ENCODE results near the gene EEF1AKMT3. TPM values are rescaled to one million over a fixed set of nuclear protein-coding genes. Genes with fewer than 3 reads are reported as not detected.

EEF1AKMT3 gene
- total RNA-seq, result 4.7 and 6.9 TPM in 2 replicates

DNA sequence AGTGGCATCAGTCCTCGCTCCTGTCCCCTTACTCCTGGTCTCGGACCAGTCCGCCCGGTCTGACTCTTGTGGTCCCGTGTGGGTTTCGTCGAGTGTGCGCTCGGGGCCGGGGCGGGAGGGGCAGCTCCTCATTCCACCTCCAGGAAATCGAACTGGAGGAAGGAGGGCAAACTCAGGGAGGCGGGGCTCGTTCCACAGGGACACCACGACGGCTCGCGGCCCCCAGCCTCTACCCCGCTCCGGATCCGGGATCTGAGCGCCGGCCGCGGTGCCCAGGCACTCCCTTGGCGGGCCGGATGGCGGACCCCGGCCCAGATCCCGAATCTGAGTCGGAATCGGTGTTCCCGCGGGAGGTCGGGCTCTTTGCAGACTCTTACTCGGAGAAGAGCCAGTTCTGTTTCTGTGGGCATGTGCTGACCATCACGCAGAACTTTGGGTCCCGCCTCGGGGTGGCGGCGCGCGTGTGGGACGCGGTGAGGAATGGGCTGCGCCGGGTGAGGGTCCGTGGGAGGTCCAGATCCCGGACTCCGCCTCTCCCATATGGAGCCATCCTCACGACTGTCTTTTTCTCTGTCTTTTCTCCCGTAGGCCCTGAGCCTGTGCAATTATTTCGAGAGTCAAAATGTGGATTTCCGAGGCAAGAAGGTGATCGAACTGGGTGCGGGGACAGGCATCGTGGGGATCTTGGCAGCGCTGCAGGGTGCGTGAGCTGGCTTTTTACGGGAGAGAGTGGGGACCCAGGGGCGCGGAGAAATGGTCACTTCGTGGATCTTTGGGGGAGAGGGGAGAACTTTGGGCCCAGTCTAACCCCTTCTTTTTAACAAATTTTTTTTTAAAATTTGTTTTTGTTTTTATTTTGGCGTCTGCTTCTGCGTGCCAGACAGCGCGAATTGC, at the start of gene EEF1AKMT3:
Gene EEF1AKMT3, plus strand, starts transcription at position 186 of the 894 bp plus-strand sequence. Its CDS starts 111 bp downstream, at position 297.
- DNase-seq (ENCODE audit: extremely low read depth, low read depth, low spot score), result no peak

GRCh38 chr12:57722716-57723629, 49.4 kb upstream of the EEF1AKMT3 start:
- DNase-seq (ENCODE audit: extremely low read depth, low read depth, low spot score), result no peak

DNA sequence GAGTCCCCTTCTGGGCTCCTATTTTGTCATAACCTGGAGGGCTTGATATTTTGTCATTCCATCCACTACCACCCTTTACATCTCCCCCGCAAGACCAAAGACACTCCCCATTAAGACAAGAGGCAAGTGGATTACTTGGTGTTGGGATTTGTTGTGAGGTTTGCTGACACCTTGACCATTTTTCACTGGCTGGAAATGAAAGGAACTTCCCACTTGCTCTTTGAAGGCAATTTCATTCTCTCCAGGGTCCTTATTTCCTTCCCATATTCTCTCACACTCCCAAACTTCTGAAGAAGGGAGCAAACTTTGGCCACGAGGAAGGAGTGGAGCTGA, 48.8 kb upstream of the EEF1AKMT3 start:
- no peak for DNase-seq (ENCODE audit: extremely low read depth, low read depth, low spot score)

DNA sequence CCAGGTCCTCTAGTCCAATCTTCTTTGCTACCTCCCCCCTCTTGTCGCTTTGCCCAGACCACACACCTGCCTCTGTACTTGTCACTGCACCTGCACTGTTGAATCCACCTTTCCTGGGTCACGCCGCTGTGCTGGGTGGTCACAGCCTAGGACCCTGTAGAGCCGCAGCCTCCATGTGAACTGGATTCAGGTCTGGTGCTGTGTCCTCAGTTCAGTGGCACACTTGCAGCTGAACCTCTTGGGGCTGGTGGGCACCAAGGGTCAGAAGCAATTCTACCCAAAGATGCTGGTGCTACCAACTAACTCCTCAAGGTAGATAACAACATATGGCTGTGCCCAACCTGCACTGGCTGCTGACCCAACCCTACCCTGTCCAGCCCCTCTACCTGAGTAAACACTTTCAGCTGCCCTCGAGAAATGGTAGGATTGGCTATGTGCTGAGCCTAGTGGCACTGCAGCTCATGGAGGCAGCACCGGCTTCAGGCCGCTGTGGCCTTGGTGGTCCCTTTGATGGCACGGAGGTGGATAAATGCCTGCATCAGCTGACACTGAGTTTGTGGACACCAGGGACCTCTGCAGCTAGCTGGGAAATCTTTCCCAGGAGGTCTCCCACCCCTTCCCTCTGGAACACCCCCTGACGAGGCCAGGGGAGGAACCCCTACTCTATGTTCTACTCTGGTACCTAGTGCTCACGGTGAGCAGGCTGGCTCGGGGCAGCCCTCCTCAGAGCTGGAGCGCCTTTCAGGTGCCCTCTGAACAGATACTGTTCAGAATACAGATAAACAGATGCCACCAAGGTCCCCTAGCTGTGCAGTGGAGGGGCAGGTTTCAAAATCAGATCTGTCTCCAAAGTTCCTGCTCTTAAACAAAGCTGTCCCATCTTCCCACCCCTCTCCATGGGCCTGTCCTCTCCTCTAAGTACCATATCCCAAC, 48.1 kb upstream of the EEF1AKMT3 start:
- DNase-seq (ENCODE audit: extremely low read depth, low read depth, low spot score), result no peak

DNA sequence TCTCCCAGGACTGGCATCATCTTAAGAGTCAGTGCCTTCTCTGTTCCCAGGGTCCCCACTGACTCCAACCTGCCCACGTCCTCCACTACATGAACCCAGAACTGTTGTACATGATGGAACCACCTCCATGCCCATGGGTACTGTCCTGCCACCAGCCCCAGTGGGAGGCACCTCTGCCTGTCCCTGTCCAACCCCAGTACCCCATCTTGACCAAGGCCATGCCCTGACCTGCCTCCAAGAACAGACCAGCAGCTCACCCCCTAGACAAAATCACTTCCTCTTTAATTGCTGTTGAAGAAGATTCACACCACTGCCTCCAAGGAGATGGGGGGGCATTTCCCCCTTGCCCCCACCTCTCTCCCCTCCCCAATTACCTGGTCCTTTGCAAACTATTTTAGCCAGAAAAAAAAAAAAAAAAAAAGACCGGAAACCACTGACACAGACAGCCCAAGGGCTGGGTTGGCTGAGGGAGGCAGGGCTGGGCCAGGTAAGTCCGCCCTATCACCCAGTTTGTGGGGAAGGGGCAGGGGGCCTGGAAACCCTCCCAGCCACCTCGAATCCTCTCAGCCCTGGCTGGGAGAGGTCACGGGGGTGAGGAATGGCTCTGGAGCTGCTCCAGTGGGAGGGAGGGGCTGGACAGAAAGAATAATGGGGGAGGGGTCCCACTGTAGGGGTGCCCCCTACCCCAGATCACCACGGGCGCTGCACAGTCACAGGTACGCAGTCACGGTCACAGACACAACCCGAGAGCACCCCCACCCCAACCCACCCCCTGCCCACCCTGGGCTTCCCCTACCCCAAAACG, 47.3 kb upstream of the EEF1AKMT3 start:
- no peak for DNase-seq (ENCODE audit: extremely low read depth, low read depth, low spot score)

DNA sequence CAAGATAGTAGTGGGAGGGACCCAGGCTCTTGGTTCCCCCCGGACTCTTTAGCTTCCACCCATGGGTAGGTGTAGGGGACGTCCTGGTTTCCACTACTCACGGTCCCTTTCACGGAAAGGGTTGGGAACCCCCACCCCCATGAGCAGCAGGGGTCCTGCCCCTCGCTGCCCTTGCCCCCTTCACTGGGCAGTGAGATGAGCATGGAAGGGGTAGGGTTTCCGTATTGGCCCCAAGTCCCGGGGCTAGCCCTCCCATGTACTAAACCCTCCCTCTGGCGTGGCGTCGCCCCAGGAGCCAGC, 46.6 kb upstream of the EEF1AKMT3 start:
- DNase-seq (ENCODE audit: extremely low read depth, low read depth, low spot score), result no peak

DNA sequence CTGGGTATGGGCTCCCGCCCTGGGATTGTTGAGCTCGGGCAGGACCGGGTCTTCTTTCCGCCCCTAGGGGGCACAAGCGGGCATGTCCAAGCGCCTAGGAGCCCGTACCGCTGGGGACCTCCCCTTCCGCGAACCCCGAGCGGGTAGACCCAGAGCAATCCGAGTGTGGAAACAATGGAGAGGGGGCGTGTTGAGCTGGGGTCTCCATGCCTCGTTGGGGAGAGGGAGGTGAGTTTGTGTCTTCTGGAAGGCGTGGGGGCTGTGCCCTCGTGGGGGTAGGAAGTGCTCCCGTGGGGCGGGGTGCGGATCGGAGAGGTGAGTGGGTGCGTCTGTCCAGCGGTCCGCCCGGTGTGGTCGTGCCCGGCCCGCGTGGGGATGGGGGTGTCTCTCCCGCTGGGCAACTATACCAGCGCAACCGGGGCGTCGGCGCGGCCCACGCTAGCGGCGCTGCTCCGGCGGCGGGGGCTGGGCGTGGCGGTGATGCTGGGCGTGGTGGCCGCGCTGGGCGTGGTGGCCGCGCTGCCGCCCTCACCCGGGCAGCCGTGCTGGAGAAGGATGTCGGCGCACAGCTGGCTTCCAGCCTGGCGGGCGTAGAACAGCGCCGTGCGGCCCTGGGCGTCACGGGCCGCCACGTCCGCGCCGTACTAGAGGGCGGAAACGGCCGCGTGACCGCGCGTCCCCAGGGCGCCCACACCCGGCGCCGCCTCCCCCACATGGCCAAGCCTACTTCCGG, 46.1 kb upstream of the EEF1AKMT3 start:
- no peak for DNase-seq (ENCODE audit: extremely low read depth, low read depth, low spot score)

GRCh38 chr12:57726884-57727757, 45.3 kb upstream of the EEF1AKMT3 start:
- DNase-seq (ENCODE audit: extremely low read depth, low read depth, low spot score), result no peak

DNA sequence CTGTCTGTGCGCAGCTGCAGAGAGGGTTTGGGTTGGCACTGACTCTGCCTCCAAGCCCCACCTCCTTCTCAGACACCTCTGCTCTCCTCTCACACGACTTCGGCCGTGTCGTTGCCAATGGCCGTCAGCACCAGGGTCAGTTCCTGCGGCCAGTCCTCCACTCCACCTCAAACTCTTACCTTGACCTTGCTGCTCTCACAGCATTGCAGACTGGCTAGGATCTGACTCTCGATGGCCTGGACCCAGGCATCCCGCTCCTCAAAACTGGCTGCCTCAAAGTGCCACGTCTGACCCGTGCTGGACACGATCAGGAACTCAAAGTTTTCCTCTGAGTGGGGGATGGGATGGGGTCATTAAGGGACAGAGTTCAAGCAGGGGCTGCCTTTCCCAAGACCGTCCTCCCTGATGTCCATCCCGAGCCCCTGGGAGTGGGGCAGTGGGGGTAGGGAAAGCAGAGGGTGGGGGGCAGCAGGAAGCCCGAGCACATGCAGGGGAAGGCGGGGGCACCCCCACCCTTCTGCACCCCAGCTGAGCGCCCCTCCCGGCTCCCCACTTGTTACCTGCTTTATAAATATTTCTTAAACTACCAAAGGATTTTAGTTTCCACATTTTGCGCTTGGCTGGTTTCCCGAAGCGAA, 44.5 kb upstream of the EEF1AKMT3 start:
- no peak for DNase-seq (ENCODE audit: extremely low read depth, low read depth, low spot score)

GRCh38 chr12:57729321-57729844, 43.0 kb upstream of the EEF1AKMT3 start:
- no peak for DNase-seq (ENCODE audit: extremely low read depth, low read depth, low spot score)

DNA sequence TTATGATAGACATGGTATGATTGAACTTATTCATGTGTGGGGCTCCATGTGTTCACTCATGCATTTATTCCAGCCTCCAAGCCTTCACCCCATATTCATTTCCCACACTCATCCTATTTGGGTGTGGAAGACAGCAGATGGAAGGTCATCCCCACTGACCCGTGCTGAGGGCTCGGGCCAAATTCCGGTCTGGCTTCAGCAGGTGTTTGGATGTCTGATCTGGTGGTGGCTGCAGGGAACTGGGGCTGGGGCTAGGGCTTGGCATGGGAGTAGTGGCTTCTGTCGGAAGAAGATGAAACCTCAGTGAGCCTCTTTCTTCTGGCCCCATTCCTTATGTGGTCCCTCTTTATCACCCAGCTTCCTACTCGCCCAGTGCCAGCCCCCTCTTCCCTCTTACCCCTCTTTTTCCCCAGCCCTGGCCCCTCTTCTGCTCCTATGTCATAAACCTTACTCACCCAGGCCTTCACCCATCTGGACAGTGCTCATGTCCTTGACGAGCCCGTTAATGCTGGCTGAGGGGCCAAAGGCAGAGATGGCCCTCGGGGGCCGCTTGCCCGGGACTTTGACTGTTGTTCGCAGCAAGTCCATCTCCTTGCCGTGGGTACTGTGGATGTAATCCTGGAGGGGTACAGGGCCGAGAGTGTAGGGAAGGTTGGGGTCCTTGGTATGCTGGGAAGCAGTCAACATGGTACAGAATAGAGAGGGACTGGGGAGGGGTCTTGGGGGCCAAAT, 41.9 kb upstream of the EEF1AKMT3 start:
- no peak for DNase-seq (ENCODE audit: extremely low read depth, low read depth, low spot score)

GRCh38 chr12:57731411-57732080, 40.9 kb upstream of the EEF1AKMT3 start:
- no peak for DNase-seq (ENCODE audit: extremely low read depth, low read depth, low spot score)

DNA sequence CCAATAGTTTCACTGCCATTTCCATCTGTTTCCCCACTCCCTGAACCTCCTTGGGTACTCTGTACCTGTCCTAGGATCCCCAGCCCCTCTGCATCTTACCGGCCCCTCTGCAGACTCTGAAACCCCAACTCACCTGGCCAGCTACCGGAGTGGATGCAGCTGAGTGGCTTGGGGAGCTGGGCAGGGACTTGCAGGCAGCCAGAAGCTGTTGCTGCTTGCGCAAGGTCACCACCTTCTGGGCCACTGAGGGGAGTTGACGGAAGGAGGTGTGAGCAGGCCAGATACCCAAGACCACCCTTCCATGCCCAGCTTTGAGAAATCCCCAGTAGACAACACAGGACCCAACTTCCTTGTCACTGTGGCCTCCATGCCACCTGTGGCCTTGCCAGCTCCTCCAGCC, 40.1 kb upstream of the EEF1AKMT3 start:
- DNase-seq (ENCODE audit: extremely low read depth, low read depth, low spot score), result no peak

DNA sequence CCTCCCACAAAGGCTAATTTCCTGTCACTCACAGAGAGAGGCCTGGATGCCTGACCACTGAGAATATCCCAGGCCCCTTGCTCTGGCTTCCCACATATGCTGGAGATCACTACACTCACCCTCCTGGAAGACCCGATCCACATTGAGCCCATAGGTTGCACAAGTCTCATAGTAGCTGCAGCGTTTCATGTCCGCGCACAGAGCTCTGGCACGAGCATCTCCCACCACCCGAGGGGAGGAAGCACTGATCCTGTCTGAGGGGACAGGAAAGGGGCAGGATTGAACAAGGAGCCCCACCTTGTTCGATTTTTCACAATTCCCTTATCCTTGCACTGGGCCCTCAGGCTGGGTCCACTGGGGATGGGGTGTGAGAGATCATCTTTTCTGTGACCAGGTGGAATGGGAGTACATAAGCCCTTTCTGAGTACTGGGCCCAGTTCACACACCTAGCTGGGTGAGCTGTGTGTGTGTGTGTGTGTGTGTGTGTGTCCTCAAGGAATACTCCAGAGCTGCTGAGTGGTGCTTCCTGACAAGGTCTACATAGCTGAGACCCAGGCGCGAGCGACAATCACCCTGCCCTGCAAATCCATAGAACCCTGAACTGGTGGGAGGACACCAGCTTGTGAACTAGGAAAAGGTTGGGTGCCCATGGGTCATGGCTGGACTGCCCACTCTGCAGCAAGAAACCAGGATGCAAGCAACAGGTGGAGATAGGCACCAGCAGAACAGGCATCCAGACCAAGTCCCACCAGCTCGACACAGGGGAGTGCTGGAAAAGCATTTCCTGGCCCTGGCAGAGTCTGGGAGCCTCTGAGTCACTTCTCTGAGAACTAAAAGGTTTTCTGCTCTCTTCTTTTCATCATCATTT, 39.5 kb upstream of the EEF1AKMT3 start:
- DNase-seq (ENCODE audit: extremely low read depth, low read depth, low spot score), result no peak

DNA sequence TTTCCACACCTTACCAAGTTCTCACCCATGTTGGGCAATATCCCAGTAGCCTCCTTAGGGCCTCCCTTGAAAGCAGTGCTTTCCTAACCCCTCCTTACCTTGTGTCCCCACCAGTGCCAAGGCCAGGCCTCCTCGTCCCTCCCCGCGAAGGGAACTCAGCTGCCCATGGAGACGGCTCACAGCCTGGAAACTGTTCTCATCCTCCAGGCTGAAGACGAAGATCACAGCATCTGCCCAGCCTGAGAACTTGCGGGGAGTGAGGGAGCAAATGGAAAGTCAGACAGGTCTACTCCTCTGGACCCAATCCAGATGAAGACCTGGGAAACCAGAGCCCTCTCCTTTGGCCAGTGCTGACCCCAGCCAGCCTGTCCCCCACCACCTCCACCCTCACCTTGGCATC, 38.5 kb upstream of the EEF1AKMT3 start:
- DNase-seq (ENCODE audit: extremely low read depth, low read depth, low spot score), result no peak

Data from glomerular endothelial cell (primary cell).